HL-60 (cell line): ENCODE results near the gene CFAP161.

ENCODE experiments used
- GABPA ChIP-seq: IDR thresholded peaks from 2 replicates; pipeline ENCODE4 v1.6.1; 2012; ENCODE audit warnings: low read depth
- POLR2AphosphoS5 ChIP-seq: IDR thresholded peaks from 2 replicates; pipeline ENCODE4 v1.6.1; 2012; ENCODE audit warnings: low read depth
- SPI1 ChIP-seq: IDR thresholded peaks from 2 replicates; pipeline ENCODE4 v1.6.1; 2012; ENCODE audit warnings: low read depth, mild to moderate bottlenecking, borderline replicate concordance
- TF ChIP-seq, protein P1 (sequence below): IDR thresholded peaks from one replicate; pipeline ENCODE4 v1.5.1; 2011; ENCODE audit warnings: low read length, control low read depth, inconsistent platforms; ENCODE audit not compliant: insufficient read depth
- TF ChIP-seq, protein P2 (sequence below): IDR thresholded peaks from 2 replicates; pipeline ENCODE4 v1.6.1; 2012; ENCODE audit warnings: low read depth; ENCODE audit not compliant: insufficient replicate concordance

DNA sequence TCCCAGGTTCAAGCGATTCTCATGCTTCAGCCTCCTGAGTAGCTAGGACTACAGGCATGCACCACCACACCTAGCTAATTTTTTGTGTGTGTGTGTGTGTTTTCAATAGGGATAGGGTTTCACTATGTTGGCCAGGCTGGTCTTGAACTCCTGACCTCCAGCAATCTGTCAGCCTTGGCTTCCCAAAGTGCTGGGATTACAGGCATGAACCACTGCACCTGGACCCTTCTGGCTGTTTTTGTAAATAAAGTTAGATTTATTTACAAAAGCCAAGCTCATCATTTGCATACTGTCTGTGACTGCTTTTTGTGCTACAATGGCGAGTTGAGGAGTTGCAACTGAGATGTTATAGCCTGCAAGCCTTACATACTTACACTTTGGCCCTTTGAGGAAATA, 34.1 kb downstream of the CFAP161 start:
- TF ChIP-seq, protein P1, sequence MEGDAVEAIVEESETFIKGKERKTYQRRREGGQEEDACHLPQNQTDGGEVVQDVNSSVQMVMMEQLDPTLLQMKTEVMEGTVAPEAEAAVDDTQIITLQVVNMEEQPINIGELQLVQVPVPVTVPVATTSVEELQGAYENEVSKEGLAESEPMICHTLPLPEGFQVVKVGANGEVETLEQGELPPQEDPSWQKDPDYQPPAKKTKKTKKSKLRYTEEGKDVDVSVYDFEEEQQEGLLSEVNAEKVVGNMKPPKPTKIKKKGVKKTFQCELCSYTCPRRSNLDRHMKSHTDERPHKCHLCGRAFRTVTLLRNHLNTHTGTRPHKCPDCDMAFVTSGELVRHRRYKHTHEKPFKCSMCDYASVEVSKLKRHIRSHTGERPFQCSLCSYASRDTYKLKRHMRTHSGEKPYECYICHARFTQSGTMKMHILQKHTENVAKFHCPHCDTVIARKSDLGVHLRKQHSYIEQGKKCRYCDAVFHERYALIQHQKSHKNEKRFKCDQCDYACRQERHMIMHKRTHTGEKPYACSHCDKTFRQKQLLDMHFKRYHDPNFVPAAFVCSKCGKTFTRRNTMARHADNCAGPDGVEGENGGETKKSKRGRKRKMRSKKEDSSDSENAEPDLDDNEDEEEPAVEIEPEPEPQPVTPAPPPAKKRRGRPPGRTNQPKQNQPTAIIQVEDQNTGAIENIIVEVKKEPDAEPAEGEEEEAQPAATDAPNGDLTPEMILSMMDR = no peak
- TF ChIP-seq GABPA (no peak), POLR2AphosphoS5 (no peak), SPI1 (no peak)
- TF ChIP-seq, protein P2, sequence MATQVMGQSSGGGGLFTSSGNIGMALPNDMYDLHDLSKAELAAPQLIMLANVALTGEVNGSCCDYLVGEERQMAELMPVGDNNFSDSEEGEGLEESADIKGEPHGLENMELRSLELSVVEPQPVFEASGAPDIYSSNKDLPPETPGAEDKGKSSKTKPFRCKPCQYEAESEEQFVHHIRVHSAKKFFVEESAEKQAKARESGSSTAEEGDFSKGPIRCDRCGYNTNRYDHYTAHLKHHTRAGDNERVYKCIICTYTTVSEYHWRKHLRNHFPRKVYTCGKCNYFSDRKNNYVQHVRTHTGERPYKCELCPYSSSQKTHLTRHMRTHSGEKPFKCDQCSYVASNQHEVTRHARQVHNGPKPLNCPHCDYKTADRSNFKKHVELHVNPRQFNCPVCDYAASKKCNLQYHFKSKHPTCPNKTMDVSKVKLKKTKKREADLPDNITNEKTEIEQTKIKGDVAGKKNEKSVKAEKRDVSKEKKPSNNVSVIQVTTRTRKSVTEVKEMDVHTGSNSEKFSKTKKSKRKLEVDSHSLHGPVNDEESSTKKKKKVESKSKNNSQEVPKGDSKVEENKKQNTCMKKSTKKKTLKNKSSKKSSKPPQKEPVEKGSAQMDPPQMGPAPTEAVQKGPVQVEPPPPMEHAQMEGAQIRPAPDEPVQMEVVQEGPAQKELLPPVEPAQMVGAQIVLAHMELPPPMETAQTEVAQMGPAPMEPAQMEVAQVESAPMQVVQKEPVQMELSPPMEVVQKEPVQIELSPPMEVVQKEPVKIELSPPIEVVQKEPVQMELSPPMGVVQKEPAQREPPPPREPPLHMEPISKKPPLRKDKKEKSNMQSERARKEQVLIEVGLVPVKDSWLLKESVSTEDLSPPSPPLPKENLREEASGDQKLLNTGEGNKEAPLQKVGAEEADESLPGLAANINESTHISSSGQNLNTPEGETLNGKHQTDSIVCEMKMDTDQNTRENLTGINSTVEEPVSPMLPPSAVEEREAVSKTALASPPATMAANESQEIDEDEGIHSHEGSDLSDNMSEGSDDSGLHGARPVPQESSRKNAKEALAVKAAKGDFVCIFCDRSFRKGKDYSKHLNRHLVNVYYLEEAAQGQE = no peak
